Body of pancreas (tissue), 4 donors: Measurements from ENCODE around the gene VPS35L. TPM values are rescaled to one million over a fixed set of nuclear protein-coding genes. Genes with fewer than 3 reads are reported as not detected.
A peak's percentile ranks its signal among the peaks of the same experiment; 100 is the strongest.

ENCODE experiments used
- ATAC-seq: fragments of 150-250 bp; one replicate; pipeline ENCODE4 v1.9.1; 2016
- DNase-seq, 4 donors: peaks; one replicate each; pipeline ENCODE4 v3.0.0-alpha.2; 2019
- H3K27ac ChIP-seq, 4 donors: fragments of 200-600 bp; sonication (generic); 1 replicate in 3 of 4; 2 replicates in 1 of 4; pipeline versions ENCODE4 v1.5.1 to v1.6.1; 2016 to 2019; ENCODE audit warnings: mild to moderate bottlenecking in 1 of 4, mixed read lengths in 1 of 4, moderate library complexity in 1 of 4
- H3K27me3 ChIP-seq, 2 donors: fragments of 200-600 bp; sonication (generic); one replicate each; pipeline ENCODE4 v1.6.0; 2016; ENCODE audit warnings: mild to moderate bottlenecking in 1 of 2
- H3K36me3 ChIP-seq, 2 donors: fragments of 200-600 bp; sonication (generic); replicated peaks in 1 of 2; 2 replicates each; pipeline ENCODE4 v1.5.1; 2016; ENCODE audit warnings: low read depth in 2 of 2; ENCODE audit not compliant: insufficient read depth in 1 of 2
- H3K4me1 ChIP-seq: fragments of 200-600 bp; sonication (generic); one replicate; pipeline ENCODE4 v1.6.0; 2016
- H3K4me3 ChIP-seq, 2 donors: fragments of 200-600 bp; sonication (generic); 1 replicate in 1 of 2; 2 replicates in 1 of 2; pipeline ENCODE4 v1.5.1; 2016 to 2019
- H3K9me3 ChIP-seq, 3 donors: fragments of 200-600 bp; sonication (generic); 1 replicate in 2 of 3; 2 replicates in 1 of 3; pipeline ENCODE4 v1.5.1; 2016
- CTCF ChIP-seq, 7 experiments: fragments of 450-650 bp in 4 of 7; fragments of 200-600 bp in 3 of 7; sonication (generic) in 3 of 7; IDR thresholded peaks; one replicate each; pipeline ENCODE4 v1.5.1; 2016 to 2019; ENCODE audit warnings: antibody characterized with exemption in 7 of 7
- POLR2A ChIP-seq, 3 donors: fragments of 450-650 bp; IDR thresholded peaks; one replicate each; pipeline ENCODE4 v1.6.1; 2016; ENCODE audit warnings: antibody characterized with exemption in 3 of 3, mild to moderate bottlenecking in 2 of 3
- WGBS, 2 donors: methylation state at CpG; one replicate each; pipeline ENCODE4 v1.1.5; 2017; 5-methylcytosine and 5-hydroxymethylcytosine counted together
- intact Hi-C: fragments of 100-400 bp; cut with DNase I; formaldehyde crosslinking; loops from one replicate; pipeline ENCODE4 v1.15.1; 2023
- total RNA-seq, 2 donors: library from RNA; depleted of rRNA; stranded (reverse); fragments of >200 nt; gene quantifications; one replicate each; pipeline ENCODE4 v1.1.0, GENCODE V29; 2016

The VPS35L gene
- total RNA-seq, 2 donors from 2014 or later, result 25.4 to 31.6 TPM

GRCh38 chr16:19749571-19750080 is 194.1 kb downstream of the VPS35L start:
- Histone ChIP-seq H3K27me3 (no peaks in the 10 kb centered on the region), H3K4me3 (no peak overlapping the region), H3K9me3 (no peaks in the 10 kb centered on the region), H3K36me3 (no peaks in the 10 kb centered on the region), H3K4me1 (peaks cover 66% of the 10 kb centered on the region), H3K27ac (peak overlapping the region in 3 of 4 donors; percentile 35 to 65 (median 49))
- no peak for DNase-seq
- TF ChIP-seq POLR2A (IDR thresholded peaks at IDR 0.05) (no peak), CTCF (IDR thresholded peaks at IDR 0.05) (no peak)
- 82 to 84% methylated on average over 4 of the region's 4 CpGs for whole genome bisulfite sequencing, 2 donors
- intact Hi-C loops, result no loop called here
- ATAC-seq, result no peak

Other genes with a start within 250 kb of the VPS35L start
- 1 to 10 TPM in 1 of 2 donors, under 1 TPM in 1; 0.66 to 2.3 TPM for gene TMC5, start 137.8 kb upstream of the VPS35L start, total RNA-seq
- gene GDE1, start 33.6 kb upstream of the VPS35L start, total RNA-seq, result 10 to 100 TPM; 29.7 to 30.6 TPM
- gene CCP110, start 31.8 kb upstream of the VPS35L start, total RNA-seq, result 10 to 100 TPM in 1 of 2 donors, 1 to 10 TPM in 1; 9.6 to 16.2 TPM
- 10 to 100 TPM in 1 of 2 donors, 1 to 10 TPM in 1; 8.6 to 12.2 TPM for gene KNOP1, start 162.5 kb downstream of the VPS35L start, total RNA-seq
- 10 to 100 TPM; 10.9 to 52.7 TPM for gene IQCK, start 162.6 kb downstream of the VPS35L start, total RNA-seq